GM12891 (cell line): Measurements from ENCODE around the gene MAPK4.

Source experiments
- DNase-seq: peaks from one replicate; pipeline ENCODE4 v3.0.0; 2011; ENCODE audit warnings: low spot score; ENCODE audit not compliant: insufficient read length
- FAIRE-seq: peaks from 2 replicates; lab custom pipeline; 2011; peaks lifted over from hg19 to GRCh38; lab: Jason Lieb, UNC
- PAX5 ChIP-seq: IDR thresholded peaks from 2 replicates; pipeline ENCODE4 v1.6.1; 2011; ENCODE audit warnings: low read length, moderate library complexity, mild to moderate bottlenecking; ENCODE audit not compliant: insufficient read depth, severe bottlenecking
- POLR2A ChIP-seq: IDR thresholded peaks from 2 replicates; pipeline ENCODE4 v1.6.1; 2011; ENCODE audit warnings: low read depth, low read length, control low read depth
- POLR2AphosphoS5 ChIP-seq: IDR thresholded peaks from 2 replicates; pipeline ENCODE4 v1.6.1; 2011; ENCODE audit warnings: low read depth, low read length, control low read depth
- POU2F2 ChIP-seq: IDR thresholded peaks from 2 replicates; pipeline ENCODE4 v1.6.1; 2011; ENCODE audit warnings: low read depth, mild to moderate bottlenecking, control low read depth, low read length, moderate library complexity
- SPI1 ChIP-seq: IDR thresholded peaks from 2 replicates; pipeline ENCODE4 v1.6.1; 2011; ENCODE audit warnings: low read depth, low read length, control low read depth
- TAF1 ChIP-seq: IDR thresholded peaks from 2 replicates; pipeline ENCODE4 v1.6.1; 2011; ENCODE audit warnings: low read depth, low read length, control low read depth

Gene MAPK4

DNA sequence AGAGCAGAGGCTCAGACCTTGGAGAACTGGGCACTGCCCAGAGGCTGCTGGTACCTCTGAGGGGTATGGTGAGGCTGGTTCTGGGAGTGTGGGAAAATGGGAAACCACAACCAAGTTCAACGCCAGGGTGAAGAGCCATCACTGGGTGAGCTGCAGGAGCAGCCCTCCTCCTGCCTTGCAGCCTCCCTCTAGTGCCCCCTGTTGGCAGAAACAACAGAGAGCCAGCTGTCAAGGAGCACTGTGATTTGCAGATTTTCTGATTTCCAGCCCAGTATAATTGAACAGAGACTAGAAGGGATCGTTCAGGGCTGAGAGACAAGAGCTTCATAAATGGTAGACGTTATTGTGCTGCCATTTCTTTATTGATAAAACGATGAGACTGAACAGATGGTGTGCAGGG, 50.5 kb downstream of the MAPK4 start:
- FAIRE-seq (no peak), DNase-seq (no peak)
- no peak for TF ChIP-seq POLR2AphosphoS5
- no peak for TF ChIP-seq POU2F2
- no peak for TF ChIP-seq POLR2A
- no peak for TF ChIP-seq PAX5
- no peak for TF ChIP-seq TAF1
- no peak for TF ChIP-seq SPI1

DNA sequence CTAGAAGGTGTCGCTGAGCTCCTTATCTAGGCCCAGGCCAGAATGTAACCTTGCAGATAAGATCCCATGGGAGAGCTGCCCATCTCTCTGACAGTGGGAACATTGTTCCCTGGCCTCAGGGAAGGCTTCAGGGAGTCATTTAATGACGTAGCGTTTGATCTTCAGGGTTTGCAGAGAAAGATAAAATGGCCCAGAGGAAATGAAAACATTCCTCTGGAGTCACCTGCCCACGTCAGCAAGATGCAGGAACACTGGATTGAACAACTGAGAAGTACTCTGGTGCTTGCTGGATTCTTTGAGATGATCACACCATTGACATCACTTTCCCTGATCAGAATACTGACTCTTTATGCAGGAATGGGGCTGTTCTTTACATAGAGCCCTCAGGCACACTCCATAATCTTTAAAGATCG, 51.6 kb downstream of the MAPK4 start:
- no peak for FAIRE-seq
- no peak for DNase-seq
- no peak for TF ChIP-seq POLR2A
- no peak for TF ChIP-seq POU2F2
- TF ChIP-seq POLR2AphosphoS5: no peak
- no peak for TF ChIP-seq SPI1
- no peak for TF ChIP-seq PAX5
- TF ChIP-seq TAF1: no peak

DNA sequence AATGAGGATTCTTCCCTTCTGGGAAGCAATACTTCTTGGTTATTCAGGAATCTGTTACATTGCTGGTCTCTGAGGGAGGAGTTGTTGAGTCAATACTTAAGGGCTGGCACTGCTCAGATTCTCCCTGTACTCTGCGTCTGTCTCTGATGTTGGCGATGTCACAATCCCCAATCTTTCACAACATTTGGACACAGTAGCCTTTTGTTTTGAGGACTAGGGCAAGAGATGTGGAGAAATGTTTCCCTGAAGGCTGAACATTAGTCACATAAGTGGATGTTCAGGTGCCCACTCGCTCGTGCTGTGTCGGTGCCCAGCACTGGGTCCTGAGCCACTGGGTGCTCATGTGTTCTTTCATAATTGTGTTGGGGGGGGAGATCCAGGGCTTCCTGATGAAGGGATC, 55.0 kb downstream of the MAPK4 start:
- FAIRE-seq (no peak), DNase-seq (no peak)

DNA sequence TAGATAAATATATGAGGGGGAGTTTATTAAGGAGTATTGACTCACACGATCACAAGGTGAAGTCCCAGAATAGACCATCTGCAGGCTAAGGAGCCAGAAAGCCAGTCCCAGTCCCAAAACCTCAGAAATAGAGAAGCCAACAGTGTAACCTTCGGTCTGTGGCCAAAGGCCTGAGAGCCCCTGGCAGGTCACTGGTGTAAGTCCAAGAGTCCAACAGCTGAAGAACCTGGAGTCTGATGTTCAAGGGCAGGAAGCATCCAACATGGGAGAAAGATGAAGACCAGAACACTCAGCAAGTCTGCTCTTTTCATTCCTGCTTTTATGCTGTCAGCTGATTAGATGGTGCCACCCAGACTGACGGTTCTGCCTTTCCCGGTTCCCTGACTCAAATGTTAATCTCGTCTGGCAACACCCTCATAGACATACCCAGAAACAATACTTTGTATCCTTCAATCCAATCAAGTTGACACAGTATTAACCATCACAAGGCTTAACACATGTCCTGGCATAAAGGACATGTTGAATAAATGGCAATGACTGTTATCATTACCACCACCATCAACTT, 56.7 kb downstream of the MAPK4 start:
- FAIRE-seq: no peak
- no peak for DNase-seq
- TF ChIP-seq POLR2AphosphoS5 (no peak), TAF1 (no peak), PAX5 (no peak), POLR2A (no peak), SPI1 (no peak), POU2F2 (no peak)

More for the DNA sequence above, 55.0 kb downstream of the MAPK4 start:
- TF ChIP-seq POLR2A: no peak
- no peak for TF ChIP-seq TAF1
- no peak for TF ChIP-seq POU2F2
- TF ChIP-seq POLR2AphosphoS5: no peak
- no peak for TF ChIP-seq PAX5
- TF ChIP-seq SPI1: no peak

DNA sequence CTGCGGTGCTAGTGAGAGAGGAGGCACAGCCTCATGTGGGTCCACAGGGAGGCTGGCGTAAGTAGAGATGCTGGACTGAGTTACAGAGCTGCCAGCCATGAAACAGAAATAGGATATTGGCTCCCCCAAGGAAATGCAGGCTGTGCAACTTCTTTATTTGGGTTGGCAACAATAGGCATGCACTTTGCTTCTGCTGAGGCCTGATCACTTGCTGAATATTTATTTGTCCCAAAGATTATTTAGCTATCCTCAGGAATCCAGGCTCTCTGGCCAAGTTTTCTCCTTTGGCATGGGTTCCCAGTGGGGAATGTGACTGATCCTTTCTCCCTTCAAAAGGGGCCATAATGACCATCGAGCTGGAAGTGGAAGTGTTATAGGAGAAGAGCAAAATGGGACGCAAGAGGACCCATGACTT, 60.0 kb downstream of the MAPK4 start:
- TF ChIP-seq POLR2AphosphoS5: no peak
- no peak for DNase-seq
- FAIRE-seq: no peak

DNA sequence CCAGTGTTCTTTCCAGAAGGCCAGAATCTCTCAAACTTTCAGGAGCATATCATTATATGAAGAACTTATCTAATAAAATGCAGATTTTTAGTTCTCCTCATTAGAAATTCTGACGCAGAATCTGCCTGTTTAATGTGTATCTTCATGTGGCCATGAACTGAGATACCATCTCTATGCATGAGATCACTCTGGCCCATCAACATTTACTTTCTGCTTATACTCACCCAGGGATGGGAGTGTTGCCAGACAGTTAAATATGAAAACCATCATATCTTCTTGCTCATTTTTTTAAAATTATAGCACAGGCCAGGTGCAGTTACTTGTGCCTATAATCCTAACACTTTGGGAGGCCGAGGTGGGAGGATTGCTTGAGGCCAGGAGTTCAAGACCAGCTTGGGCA, 60.4 kb downstream of the MAPK4 start:
- TF ChIP-seq PAX5 (no peak), TAF1 (no peak), POU2F2 (no peak), POLR2A (no peak), POLR2AphosphoS5 (no peak), SPI1 (no peak)
- FAIRE-seq (no peak), DNase-seq (no peak)

DNA sequence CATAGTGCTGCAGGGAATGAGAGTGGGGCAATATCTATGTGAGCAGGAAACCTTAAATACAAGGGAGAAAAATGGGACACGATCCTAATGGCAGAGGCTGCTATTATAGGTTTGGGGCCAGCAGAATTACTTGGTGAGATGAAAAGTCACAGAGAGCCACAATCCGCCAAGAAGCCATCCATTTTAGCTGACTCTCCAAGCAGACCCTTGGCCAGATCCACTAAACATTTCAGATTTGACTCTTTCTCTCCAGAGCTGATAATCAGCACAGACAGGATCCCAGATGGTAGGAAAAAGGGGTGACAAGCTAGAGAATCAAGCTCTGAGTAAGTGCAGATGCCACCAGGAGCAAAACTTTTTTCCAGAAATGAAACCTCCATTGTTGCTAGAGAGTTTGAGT, 61.5 kb downstream of the MAPK4 start:
- FAIRE-seq (no peak), DNase-seq (no peak)
- TF ChIP-seq TAF1 (no peak), SPI1 (no peak), POLR2A (no peak), POLR2AphosphoS5 (no peak), POU2F2 (no peak), PAX5 (no peak)

DNA sequence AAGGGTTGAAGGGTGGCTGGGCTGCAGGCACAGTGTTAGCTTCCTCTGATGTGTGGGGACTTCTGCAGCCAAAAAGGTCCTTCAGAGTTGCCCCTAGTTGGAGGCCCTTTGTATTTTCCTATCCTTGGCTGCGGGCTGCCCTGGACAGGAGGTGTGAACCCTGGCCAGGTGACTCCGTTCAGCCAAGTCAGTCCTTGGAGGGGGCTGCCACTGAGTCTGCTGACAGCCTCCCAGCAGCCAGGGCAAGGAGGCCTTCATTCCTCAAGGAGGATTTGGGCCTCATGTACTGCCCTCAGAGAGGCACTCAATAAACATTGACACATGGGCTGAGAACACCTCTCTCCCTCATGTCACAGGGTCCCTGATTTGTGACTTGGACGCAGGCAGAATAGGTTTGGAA, 62.4 kb downstream of the MAPK4 start:
- DNase-seq (no peak), FAIRE-seq (no peak)
- no peak for TF ChIP-seq PAX5
- no peak for TF ChIP-seq POLR2A
- TF ChIP-seq POU2F2: no peak
- TF ChIP-seq SPI1: no peak
- TF ChIP-seq TAF1: no peak
- TF ChIP-seq POLR2AphosphoS5: no peak

DNA sequence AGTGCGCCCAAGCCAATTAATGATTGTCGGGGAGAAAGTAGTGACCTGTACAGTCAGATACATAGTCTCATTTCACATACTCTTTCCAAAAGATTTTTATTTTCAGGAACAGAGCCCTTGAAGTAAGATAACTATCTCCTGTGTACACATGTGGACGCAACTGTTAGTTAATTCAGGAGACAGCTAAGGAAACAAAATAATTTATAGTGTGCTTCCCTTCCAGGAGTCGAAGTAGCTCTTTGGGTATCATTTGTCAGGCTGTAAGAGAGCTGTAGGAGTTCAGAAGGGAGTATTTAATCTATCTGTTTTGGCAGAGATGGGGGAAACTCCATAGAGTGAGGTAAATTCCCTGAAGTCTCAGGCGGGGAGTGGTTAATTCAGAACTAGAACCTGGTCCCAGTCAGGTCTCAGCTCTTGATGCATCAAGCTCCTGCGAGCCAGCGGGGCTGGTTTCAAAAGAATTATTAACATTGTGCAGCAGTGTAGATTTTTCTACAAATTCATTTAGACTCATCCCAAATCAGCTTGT, 63.0 kb downstream of the MAPK4 start:
- DNase-seq: no peak
- no peak for TF ChIP-seq POLR2A
- TF ChIP-seq POU2F2: no peak
- no peak for TF ChIP-seq SPI1
- no peak for TF ChIP-seq PAX5
- TF ChIP-seq POLR2AphosphoS5: no peak
- TF ChIP-seq TAF1: no peak
- FAIRE-seq: no peak

DNA sequence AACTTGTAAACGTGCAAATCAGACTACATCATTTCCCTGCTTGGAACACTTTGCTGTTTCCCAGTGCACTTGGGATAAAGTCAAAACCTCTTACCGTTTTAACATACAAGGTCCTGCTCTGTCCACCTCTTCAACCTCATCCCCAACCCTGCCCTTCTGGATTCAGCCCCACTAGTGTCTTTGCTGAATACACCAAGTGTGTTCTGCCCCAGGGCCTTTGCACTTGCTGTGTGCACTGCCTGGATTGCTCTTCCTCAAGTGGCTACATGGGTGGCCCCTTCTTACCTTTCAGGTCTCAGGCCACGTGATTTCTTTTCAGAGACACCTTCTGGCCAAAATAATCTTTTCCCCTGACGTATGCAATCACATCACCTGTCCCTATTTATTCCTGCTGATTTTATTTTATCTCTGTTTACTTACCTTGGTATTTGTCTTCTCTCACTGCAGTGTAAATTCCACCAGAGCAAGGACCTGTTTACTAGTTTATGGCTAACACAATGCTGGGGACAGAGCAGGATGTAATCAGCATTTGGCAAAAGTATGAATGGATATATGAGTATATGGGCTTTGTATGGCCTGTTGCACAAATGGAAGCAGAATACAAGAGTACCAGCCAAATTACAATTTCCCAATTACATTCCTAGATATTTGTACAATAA, 63.9 kb downstream of the MAPK4 start:
- DNase-seq (no peak), FAIRE-seq (no peak)
- no peak for TF ChIP-seq POLR2AphosphoS5
- TF ChIP-seq TAF1: no peak
- no peak for TF ChIP-seq POLR2A
- TF ChIP-seq POU2F2: no peak
- no peak for TF ChIP-seq SPI1
- no peak for TF ChIP-seq PAX5
